SU-DHL-6 (cell line): ENCODE data around the gene UBE2J2.

Source experiments
- H2AFZ ChIP-seq: fragments of 200-600 bp; sonication (generic); 2 replicates; pipeline ENCODE4 v1.6.1; 2014; ENCODE audit warnings: low read depth, mild to moderate bottlenecking, moderate library complexity, mixed read lengths, antibody characterized with exemption, low read length; ENCODE audit not compliant: severe bottlenecking
- H3F3A ChIP-seq: fragments of 200-600 bp; shearing (Covaris generic); 2 replicates; pipeline ENCODE4 v1.6.0; 2016; ENCODE audit warnings: antibody characterized with exemption, mild to moderate bottlenecking; ENCODE audit not compliant: insufficient read depth
- H3K27ac ChIP-seq: fragments of 200-600 bp; sonication (generic); 2 replicates; pipeline ENCODE4 v1.5.1; 2016; ENCODE audit warnings: low read depth, mild to moderate bottlenecking, low read length, moderate library complexity, mixed read lengths
- H3K27me3 ChIP-seq: fragments of 200-600 bp; sonication (generic), shearing (Covaris generic); 2 replicates; pipeline ENCODE4 v1.6.0; 2014; ENCODE audit warnings: mild to moderate bottlenecking, low read length
- H3K36me3 ChIP-seq: fragments of 200-600 bp; sonication (generic); 2 replicates; pipeline ENCODE4 v1.6.1; 2014; ENCODE audit warnings: mild to moderate bottlenecking, low read length, mixed read lengths
- H3K4me2 ChIP-seq: fragments of 300-600, 200-600 bp; shearing (Covaris generic), sonication (generic); 2 replicates; pipeline ENCODE4 v1.6.0; 2014; ENCODE audit warnings: low read length, low read depth, mild to moderate bottlenecking; ENCODE audit not compliant: poor library complexity, severe bottlenecking
- H3K4me3 ChIP-seq: fragments of 200-600 bp; sonication (generic); 2 replicates; pipeline ENCODE4 v1.5.1; 2014; ENCODE audit warnings: antibody characterized with exemption, low read length, mild to moderate bottlenecking, mixed read lengths; ENCODE audit not compliant: insufficient read depth, poor library complexity, severe bottlenecking
- H3K79me2 ChIP-seq: fragments of 200-600 bp; sonication (generic); 2 replicates; pipeline ENCODE4 v1.6.1; 2014; ENCODE audit warnings: mild to moderate bottlenecking, low read length, moderate library complexity; ENCODE audit not compliant: insufficient read depth
- H3K9ac ChIP-seq: fragments of 200-600 bp; sonication (generic); 2 replicates; pipeline ENCODE4 v1.7.0; 2014; ENCODE audit warnings: mild to moderate bottlenecking, low read length
- H3K9me2 ChIP-seq: fragments of 200-600 bp; sonication (generic); replicated peaks from 2 replicates; pipeline ENCODE4 v1.6.1; 2014; ENCODE audit warnings: low read length; ENCODE audit not compliant: insufficient read depth
- H3K9me3 ChIP-seq: fragments of 200-600 bp; sonication (generic); 2 replicates; pipeline ENCODE4 v1.6.1; 2014; ENCODE audit warnings: low read length, mixed read lengths; ENCODE audit not compliant: insufficient read depth
- H4K20me1 ChIP-seq: fragments of 200-600 bp; sonication (generic); 2 replicates; pipeline ENCODE4 v1.6.1; 2014; ENCODE audit warnings: low read depth, mild to moderate bottlenecking, antibody characterized with exemption, low read length, moderate library complexity, mixed read lengths
- CTCF ChIP-seq: fragments of 200-600 bp; sonication (generic); IDR thresholded peaks from one replicate; pipeline ENCODE4 v1.5.1; 2017; ENCODE audit warnings: antibody characterized with exemption, mild to moderate bottlenecking, low read length, moderate library complexity; ENCODE audit not compliant: insufficient read depth, poor library complexity, severe bottlenecking
- EZH2phosphoT487 ChIP-seq: fragments of 200-600 bp; sonication (generic), shearing (Covaris generic); conservative IDR thresholded peaks from 2 replicates; pipeline ENCODE4 v1.6.1; 2018; ENCODE audit warnings: mild to moderate bottlenecking, antibody characterized with exemption, low read length, moderate library complexity, mixed read lengths

Gene UBE2J2

GRCh38 chr1:1206966-1207531, 66.6 kb downstream of the UBE2J2 start:
- Histone ChIP-seq H3K27ac (no peak overlapping the region), H3K9me2 (no peaks in the 10 kb centered on the region), H2AFZ (no peak overlapping the region), H3F3A (no peaks in the 10 kb centered on the region), H3K9me3 (no peaks in the 10 kb centered on the region), H3K79me2 (no peaks in the 10 kb centered on the region), H3K27me3 (no peaks in the 10 kb centered on the region), H4K20me1 (no peaks in the 10 kb centered on the region), H3K36me3 (no peaks in the 10 kb centered on the region), H3K4me2 (no peak overlapping the region), H3K9ac (no peak overlapping the region), H3K4me3 (no peak overlapping the region)
- TF ChIP-seq CTCF (no peak), EZH2phosphoT487 (no peak)

- Histone ChIP-seq H4K20me1 (no peaks in the 10 kb centered on the region), H3K9me3 (no peaks in the 10 kb centered on the region), H2AFZ (no peak within 1 kb of the TSS), H3K27me3 (no peaks in the 10 kb centered on the region), H3K79me2 (no peaks in the 10 kb centered on the region), H3K27ac (no peak within 1 kb of the TSS), H3K36me3 (no peaks in the 10 kb centered on the region), H3K4me3 (no peak within 1 kb of the TSS), H3F3A (no peaks in the 10 kb centered on the region), H3K9ac (no peak within 1 kb of the TSS), H3K4me2 (no peak within 1 kb of the TSS), H3K9me2 (no peaks in the 10 kb centered on the region)
- TF ChIP-seq CTCF (no peak), EZH2phosphoT487 (no peak)
Observed at GRCh38 chr1:1206376-1206965, 67.2 kb downstream of the UBE2J2 start, which contains the start of gene TNFRSF18. TNFRSF18 (minus strand) TSS chr1:1206592; CDS start chr1:1206571, 21 bp downstream.

- TF ChIP-seq CTCF (no peak), EZH2phosphoT487 (no peak)
- Histone ChIP-seq H3K27me3 (no peaks in the 10 kb centered on the region), H3F3A (no peaks in the 10 kb centered on the region), H2AFZ (no peak overlapping the region), H3K27ac (no peak overlapping the region), H3K9ac (no peak overlapping the region), H3K4me2 (no peak overlapping the region), H3K9me2 (no peaks in the 10 kb centered on the region), H3K4me3 (no peak overlapping the region), H3K9me3 (no peaks in the 10 kb centered on the region), H3K36me3 (no peaks in the 10 kb centered on the region), H4K20me1 (no peaks in the 10 kb centered on the region), H3K79me2 (no peaks in the 10 kb centered on the region)
Observed at GRCh38 chr1:1205769-1206375, 67.8 kb downstream of the UBE2J2 start.
